Vagina (tissue), 2 donors: ENCODE results near the gene ZNF605. TPM values are rescaled to one million over a fixed set of nuclear protein-coding genes. Genes with fewer than 3 reads are reported as not detected.

Experiments used
- DNase-seq, 2 donors: peaks; one replicate each; pipeline ENCODE4 v3.0.0-alpha.2; 2017; ENCODE audit errors: extremely low spot score in 2 of 2
- H3K27ac ChIP-seq: fragments of 200-600 bp; sonication (generic); one replicate; pipeline ENCODE4 v1.5.1; 2019
- H3K27me3 ChIP-seq: fragments of 200-600 bp; sonication (generic); one replicate; pipeline ENCODE4 v1.5.1; 2019
- H3K36me3 ChIP-seq, 2 donors: fragments of 200-600 bp; sonication (generic); one replicate each; pipeline ENCODE4 v1.5.1; 2017 to 2019
- H3K4me1 ChIP-seq: fragments of 200-600 bp; sonication (generic); one replicate; pipeline ENCODE4 v1.5.1; 2019
- H3K4me3 ChIP-seq, 2 donors: fragments of 200-600 bp; sonication (generic); 1 replicate in 1 of 2; 2 replicates in 1 of 2; pipeline ENCODE4 v1.5.1; 2016 to 2019
- H3K9me3 ChIP-seq: fragments of 200-600 bp; sonication (generic); one replicate; pipeline ENCODE4 v1.5.1; 2019
- POLR2A ChIP-seq, 2 donors: fragments of 450-650 bp; IDR thresholded peaks; one replicate each; pipeline ENCODE4 v1.6.1; 2017; ENCODE audit warnings: antibody characterized with exemption in 2 of 2, mild to moderate bottlenecking in 2 of 2, moderate library complexity in 2 of 2
- POLR2AphosphoS5 ChIP-seq, 2 donors: sonication (generic); formaldehyde crosslinking; IDR thresholded peaks; one replicate each; pipeline ENCODE4 v1.9.0; 2017; ENCODE audit warnings: antibody characterized with exemption in 2 of 2, mild to moderate bottlenecking in 2 of 2, low read depth in 1 of 2; ENCODE audit not compliant: insufficient read depth in 1 of 2
- intact Hi-C: fragments of 100-400 bp; cut with DNase I; formaldehyde crosslinking; loops from one replicate; pipeline ENCODE4 v1.15.1; 2023
- total RNA-seq: library from RNA; depleted of rRNA; stranded (reverse); fragments of >200 nt; gene quantifications from one replicate; pipeline ENCODE4 v1.2.3, GENCODE V29; 2016
- TF ChIP-seq, protein P1 (sequence below), 3 experiments: fragments of 450-650 bp in 2 of 3; fragments of 200-600 bp in 1 of 3; sonication (generic) in 1 of 3; IDR thresholded peaks; one replicate each; pipeline ENCODE4 v1.5.1; 2017 to 2019; ENCODE audit warnings: antibody characterized with exemption in 3 of 3, mild to moderate bottlenecking in 2 of 3, moderate library complexity in 2 of 3

ZNF605 gene
- total RNA-seq, 1 donor from 2014 or later, result 10.1 TPM

DNA sequence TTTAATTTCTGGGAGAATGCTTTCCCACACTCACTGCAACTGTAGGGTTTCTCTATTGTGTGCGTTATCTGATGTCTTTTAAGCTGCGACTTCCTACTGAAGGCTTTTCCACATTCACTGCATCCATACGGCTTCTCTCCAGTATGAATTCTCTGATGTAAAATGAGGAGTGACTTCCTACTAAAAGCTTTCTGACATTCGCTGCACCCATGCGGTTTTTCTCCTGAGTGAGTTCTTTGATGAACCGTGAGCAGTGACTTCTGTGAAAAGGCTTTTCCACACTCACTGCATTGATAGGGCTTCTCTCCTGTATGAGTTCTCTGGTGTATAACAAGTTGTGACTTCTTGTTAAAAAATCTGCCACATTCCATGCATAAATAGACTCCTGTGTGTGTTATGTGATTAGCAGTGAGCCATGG is 29.7 kb downstream of the ZNF605 start:
- Histone ChIP-seq H3K9me3 (peaks cover 92% of the 10 kb centered on the region), H3K4me1 (no peaks in the 10 kb centered on the region), H3K27ac (no peak overlapping the region), H3K4me3 (no peak overlapping the region), H3K27me3 (no peaks in the 10 kb centered on the region), H3K36me3 (peaks cover 0 to 61% of the 10 kb centered on the region in 2 donors)
- no peak for TF ChIP-seq POLR2A (IDR thresholded peaks at IDR 0.05)
- TF ChIP-seq POLR2AphosphoS5 (IDR thresholded peaks at IDR 0.05; ENCODE audit: insufficient read depth in 1 of 2, low read depth in 1 of 2), result no peak
- TF ChIP-seq, protein P1, sequence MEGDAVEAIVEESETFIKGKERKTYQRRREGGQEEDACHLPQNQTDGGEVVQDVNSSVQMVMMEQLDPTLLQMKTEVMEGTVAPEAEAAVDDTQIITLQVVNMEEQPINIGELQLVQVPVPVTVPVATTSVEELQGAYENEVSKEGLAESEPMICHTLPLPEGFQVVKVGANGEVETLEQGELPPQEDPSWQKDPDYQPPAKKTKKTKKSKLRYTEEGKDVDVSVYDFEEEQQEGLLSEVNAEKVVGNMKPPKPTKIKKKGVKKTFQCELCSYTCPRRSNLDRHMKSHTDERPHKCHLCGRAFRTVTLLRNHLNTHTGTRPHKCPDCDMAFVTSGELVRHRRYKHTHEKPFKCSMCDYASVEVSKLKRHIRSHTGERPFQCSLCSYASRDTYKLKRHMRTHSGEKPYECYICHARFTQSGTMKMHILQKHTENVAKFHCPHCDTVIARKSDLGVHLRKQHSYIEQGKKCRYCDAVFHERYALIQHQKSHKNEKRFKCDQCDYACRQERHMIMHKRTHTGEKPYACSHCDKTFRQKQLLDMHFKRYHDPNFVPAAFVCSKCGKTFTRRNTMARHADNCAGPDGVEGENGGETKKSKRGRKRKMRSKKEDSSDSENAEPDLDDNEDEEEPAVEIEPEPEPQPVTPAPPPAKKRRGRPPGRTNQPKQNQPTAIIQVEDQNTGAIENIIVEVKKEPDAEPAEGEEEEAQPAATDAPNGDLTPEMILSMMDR (IDR thresholded peaks at IDR 0.05), result no peak
- intact Hi-C loops, result no loop called here
- no peak for DNase-seq

DNA sequence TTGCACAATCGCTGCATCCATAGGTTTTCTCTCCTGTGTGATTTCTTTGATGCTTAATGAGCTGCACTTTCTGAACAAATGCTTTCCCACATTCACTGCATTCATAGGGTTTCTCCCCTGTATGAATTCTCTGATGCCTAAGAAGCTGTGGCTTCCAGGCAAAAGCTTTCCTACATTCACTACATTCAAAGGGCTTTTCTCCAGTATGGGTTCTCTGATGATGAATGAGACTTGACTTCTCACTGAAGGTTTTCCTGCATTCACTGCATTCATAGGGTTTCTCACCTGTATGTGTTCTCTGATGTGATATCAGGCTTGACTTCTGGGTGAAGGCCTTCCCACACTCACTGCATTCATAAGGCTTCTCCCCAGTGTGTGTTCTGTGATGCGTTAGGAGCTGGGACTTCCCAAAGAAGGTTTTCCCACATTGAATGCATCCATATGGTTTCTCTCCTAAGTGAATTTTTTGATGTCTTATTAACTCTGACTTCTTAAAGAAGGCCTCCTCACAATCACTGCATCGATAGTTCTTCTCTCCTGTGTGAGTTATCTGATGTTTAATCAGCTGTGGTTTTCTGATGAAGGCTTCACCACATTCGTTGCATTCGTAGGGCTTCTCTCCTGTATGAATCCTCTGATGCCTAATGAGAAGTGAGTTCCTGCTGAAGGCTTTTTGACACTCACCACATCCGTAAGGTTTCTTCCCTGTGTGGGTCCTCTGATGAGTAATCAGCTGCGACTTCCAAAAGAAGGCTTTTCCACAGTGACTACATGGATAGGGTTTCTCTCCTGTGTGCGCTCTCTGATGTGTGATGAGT is 30.3 kb downstream of the ZNF605 start:
- H3K4me3 ChIP-seq, result no peak overlapping the region
- TF ChIP-seq POLR2A (IDR thresholded peaks at IDR 0.05) (no peak), POLR2AphosphoS5 (IDR thresholded peaks at IDR 0.05; ENCODE audit: insufficient read depth in 1 of 2, low read depth in 1 of 2) (no peak)
- TF ChIP-seq, protein P1 (IDR thresholded peaks at IDR 0.05), result no peak
- DNase-seq, result no peak
- H3K36me3 ChIP-seq, result peaks cover 0 to 54% of the 10 kb centered on the region in 2 donors
- no peaks in the 10 kb centered on the region for H3K4me1 ChIP-seq
- H3K27me3 ChIP-seq, result no peaks in the 10 kb centered on the region
- peaks cover 91% of the 10 kb centered on the region for H3K9me3 ChIP-seq
- no peak overlapping the region for H3K27ac ChIP-seq
- intact Hi-C loops, result no loop called here

DNA sequence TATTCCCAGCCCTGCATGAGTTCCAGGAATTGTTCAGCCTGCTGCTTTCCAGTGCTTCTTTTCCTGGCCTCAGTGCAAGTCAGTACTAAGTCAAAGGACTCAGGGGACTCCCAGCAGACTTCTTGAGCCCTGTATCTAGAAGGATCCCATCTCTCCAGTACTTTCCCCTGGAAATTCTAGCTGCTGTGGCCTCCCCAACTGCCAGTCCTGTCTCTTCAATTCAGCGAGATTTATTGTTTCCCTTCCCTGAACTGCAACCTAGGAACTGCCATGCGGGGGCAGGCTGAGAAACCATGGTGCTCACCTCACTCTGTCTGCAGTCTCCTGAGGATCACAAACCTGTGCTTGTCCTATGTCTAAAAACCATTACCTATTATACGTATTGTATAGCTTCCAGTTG is 31.8 kb downstream of the ZNF605 start:
- H3K36me3 ChIP-seq, result peaks cover 0 to 42% of the 10 kb centered on the region in 2 donors
- intact Hi-C loops, result no loop called here
- H3K4me3 ChIP-seq, result no peak overlapping the region
- H3K4me1 ChIP-seq, result no peaks in the 10 kb centered on the region
- TF ChIP-seq POLR2A (IDR thresholded peaks at IDR 0.05) (no peak), POLR2AphosphoS5 (IDR thresholded peaks at IDR 0.05; ENCODE audit: insufficient read depth in 1 of 2, low read depth in 1 of 2) (no peak)
- TF ChIP-seq, protein P1 (IDR thresholded peaks at IDR 0.05), result no peak
- no peak for DNase-seq
- H3K27me3 ChIP-seq, result no peaks in the 10 kb centered on the region
- peaks cover 92% of the 10 kb centered on the region for H3K9me3 ChIP-seq
- H3K27ac ChIP-seq, result no peak overlapping the region

DNA sequence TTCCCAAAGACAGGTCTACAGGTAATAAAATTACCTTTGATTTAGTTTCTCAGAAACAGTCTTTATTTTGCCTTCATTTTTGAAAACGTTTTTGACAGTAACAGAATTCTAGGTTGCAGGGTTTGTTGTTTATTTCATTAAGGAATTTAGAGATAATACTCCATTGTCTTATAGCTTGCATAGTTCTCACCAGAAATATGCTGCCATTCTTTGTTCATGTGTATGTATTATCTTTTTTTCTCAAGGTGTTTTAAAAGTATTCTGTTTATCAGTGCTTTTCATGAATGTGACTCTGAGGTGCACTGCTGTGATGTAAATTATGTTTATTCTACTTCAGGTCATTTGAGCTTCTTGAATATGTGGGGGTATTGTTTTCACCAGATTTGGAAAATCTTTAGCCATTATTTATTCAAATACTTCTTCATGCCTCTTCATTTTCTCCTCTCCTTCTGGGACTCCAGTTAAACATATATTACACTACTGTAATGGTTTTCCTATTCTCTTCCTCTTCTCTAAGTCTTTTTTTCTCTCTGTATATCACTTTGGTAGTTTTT is 32.7 kb downstream of the ZNF605 start:
- no peaks in the 10 kb centered on the region for H3K27me3 ChIP-seq
- peaks cover 0 to 32% of the 10 kb centered on the region in 2 donors for H3K36me3 ChIP-seq
- DNase-seq, result no peak
- peaks cover 94% of the 10 kb centered on the region for H3K9me3 ChIP-seq
- no peak overlapping the region for H3K27ac ChIP-seq
- no peak overlapping the region for H3K4me3 ChIP-seq
- intact Hi-C loops, result no loop called here
- no peak for TF ChIP-seq POLR2AphosphoS5 (IDR thresholded peaks at IDR 0.05; ENCODE audit: insufficient read depth in 1 of 2, low read depth in 1 of 2)
- TF ChIP-seq POLR2A (IDR thresholded peaks at IDR 0.05), result no peak
- TF ChIP-seq, protein P1 (IDR thresholded peaks at IDR 0.05), result no peak
- no peaks in the 10 kb centered on the region for H3K4me1 ChIP-seq

DNA sequence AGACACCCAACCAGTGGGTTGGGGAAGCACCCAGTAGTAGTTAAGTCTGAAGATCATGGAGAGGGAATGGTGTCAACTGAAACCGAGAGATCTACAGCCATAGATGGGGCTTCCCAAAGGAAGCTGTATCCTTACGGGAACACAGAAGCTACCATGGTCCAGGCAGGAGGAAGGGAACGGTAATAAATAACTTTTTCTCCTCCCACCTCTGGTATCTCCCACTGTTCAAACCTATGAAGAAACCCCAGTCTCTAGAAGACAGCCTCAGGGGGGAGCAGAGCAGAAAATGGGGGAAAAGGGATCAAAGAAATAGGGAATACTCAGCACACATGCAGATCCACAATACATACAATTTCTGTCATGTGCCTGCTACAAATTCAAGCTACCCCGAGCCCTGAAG is 33.4 kb downstream of the ZNF605 start:
- H3K27ac ChIP-seq, result no peak overlapping the region
- intact Hi-C loops, result no loop called here
- H3K9me3 ChIP-seq, result peaks cover 95% of the 10 kb centered on the region
- TF ChIP-seq POLR2A (IDR thresholded peaks at IDR 0.05) (no peak), POLR2AphosphoS5 (IDR thresholded peaks at IDR 0.05; ENCODE audit: insufficient read depth in 1 of 2, low read depth in 1 of 2) (no peak)
- TF ChIP-seq, protein P1 (IDR thresholded peaks at IDR 0.05), result no peak
- H3K27me3 ChIP-seq, result no peaks in the 10 kb centered on the region
- no peaks in the 10 kb centered on the region for H3K4me1 ChIP-seq
- DNase-seq, result no peak
- H3K4me3 ChIP-seq, result no peak overlapping the region
- peaks cover 0 to 28% of the 10 kb centered on the region in 2 donors for H3K36me3 ChIP-seq
